ENCODE measurements around the gene LDB3. TPM values are rescaled to one million over a fixed set of nuclear protein-coding genes. Genes with fewer than 3 reads are reported as not detected.

Gene LDB3
- total and polyA plus RNA-seq, 9 of the 15 experiments (the other 6 are each of a cell fraction or from before 2014, with no cell fraction given), result 0.03 TPM; not detected in 8

Other genes starting within 250 kb of the LDB3 start
- 25.8 and 27.7 TPM in 2 replicates for gene WAPL, start 146.7 kb upstream of the LDB3 start, total RNA-seq (2014; rRNA removed)
- gene WAPL, start 146.7 kb upstream of the LDB3 start, total RNA-seq (2014; rRNA removed; fragmentation: Illumina TruSeq; extraction: Trizol), result 36.4 and 41.5 TPM in 2 replicates
- gene WAPL, start 146.7 kb upstream of the LDB3 start, total RNA-seq (2015; rRNA removed; fragmentation: Illumina TruSeq; extraction: Trizol), result 34.0 and 34.4 TPM in 2 replicates
- 24.5 and 27.0 TPM in 2 replicates for gene WAPL, start 146.7 kb upstream of the LDB3 start, total RNA-seq (2021)
- 13.5 and 18.4 TPM in 2 replicates for gene WAPL, start 146.7 kb upstream of the LDB3 start, polyA plus RNA-seq (2011; rRNA removed)
- gene WAPL, start 146.7 kb upstream of the LDB3 start, polyA plus RNA-seq (2014; fragmentation: Illumina TruSeq; extraction: Trizol), result 21.0 and 25.3 TPM in 2 replicates
- gene WAPL, start 146.7 kb upstream of the LDB3 start, polyA plus RNA-seq (2014; fragmentation: Nextera tagmentation; extraction: Ambion mirVana), result 10 to 100 TPM; 14.3 to 21.9 TPM
- gene WAPL, start 146.7 kb upstream of the LDB3 start, polyA plus RNA-seq (2014; rRNA removed), result 15.1 and 17.9 TPM in 2 replicates
- not detected in 2 replicates for gene OPN4, start 14.0 kb upstream of the LDB3 start, total RNA-seq (2014; rRNA removed)
- gene OPN4, start 14.0 kb upstream of the LDB3 start, total RNA-seq (2014; rRNA removed; fragmentation: Illumina TruSeq; extraction: Trizol), result not detected in 2 replicates
- not detected in 2 replicates for gene OPN4, start 14.0 kb upstream of the LDB3 start, total RNA-seq (2015; rRNA removed; fragmentation: Illumina TruSeq; extraction: Trizol)
- gene OPN4, start 14.0 kb upstream of the LDB3 start, total RNA-seq (2021), result not detected in 2 replicates
- not detected in 2 replicates for gene OPN4, start 14.0 kb upstream of the LDB3 start, polyA plus RNA-seq (2011; rRNA removed)
- not detected in 2 replicates for gene OPN4, start 14.0 kb upstream of the LDB3 start, polyA plus RNA-seq (2014; fragmentation: Illumina TruSeq; extraction: Trizol)
- gene OPN4, start 14.0 kb upstream of the LDB3 start, polyA plus RNA-seq (2014; fragmentation: Nextera tagmentation; extraction: Ambion mirVana), result not detected
- not detected in 2 replicates for gene OPN4, start 14.0 kb upstream of the LDB3 start, polyA plus RNA-seq (2014; rRNA removed)
- 6.8 and 7.0 TPM in 2 replicates for gene BMPR1A, start 88.1 kb downstream of the LDB3 start, total RNA-seq (2014; rRNA removed)
- gene BMPR1A, start 88.1 kb downstream of the LDB3 start, total RNA-seq (2014; rRNA removed; fragmentation: Illumina TruSeq; extraction: Trizol), result 15.3 and 20.0 TPM in 2 replicates
- 16.7 and 17.5 TPM in 2 replicates for gene BMPR1A, start 88.1 kb downstream of the LDB3 start, total RNA-seq (2015; rRNA removed; fragmentation: Illumina TruSeq; extraction: Trizol)
- gene BMPR1A, start 88.1 kb downstream of the LDB3 start, total RNA-seq (2021), result 14.2 and 15.6 TPM in 2 replicates
- gene BMPR1A, start 88.1 kb downstream of the LDB3 start, polyA plus RNA-seq (2011; rRNA removed), result 8.6 and 9.7 TPM in 2 replicates
- gene BMPR1A, start 88.1 kb downstream of the LDB3 start, polyA plus RNA-seq (2014; fragmentation: Illumina TruSeq; extraction: Trizol), result 8.9 and 9.1 TPM in 2 replicates
- gene BMPR1A, start 88.1 kb downstream of the LDB3 start, polyA plus RNA-seq (2014; fragmentation: Nextera tagmentation; extraction: Ambion mirVana), result 1 to 10 TPM; 1.6 to 1.9 TPM
- gene BMPR1A, start 88.1 kb downstream of the LDB3 start, polyA plus RNA-seq (2014; rRNA removed), result 5.8 and 7.4 TPM in 2 replicates